Gastrocnemius medialis (tissue), 4 donors: ENCODE measurements around the gene TPD52L1.

Source experiments
- CTCF ChIP-seq, 5 experiments: fragments of 450-650 bp in 3 of 5; fragments of 200-600 bp in 2 of 5; sonication (generic) in 2 of 5; IDR thresholded peaks in 4 of 5; conservative IDR thresholded peaks in 1 of 5; 1 replicate in 4 of 5; 2 replicates in 1 of 5; pipeline ENCODE4 v1.5.1; 2016 to 2019; ENCODE audit warnings: antibody characterized with exemption in 5 of 5, mild to moderate bottlenecking in 3 of 5, moderate library complexity in 3 of 5
- POLR2A ChIP-seq, 2 donors: fragments of 450-650 bp; IDR thresholded peaks; one replicate each; pipeline ENCODE4 v1.6.1; 2017; ENCODE audit warnings: antibody characterized with exemption in 2 of 2, mild to moderate bottlenecking in 2 of 2, moderate library complexity in 2 of 2

DNA sequence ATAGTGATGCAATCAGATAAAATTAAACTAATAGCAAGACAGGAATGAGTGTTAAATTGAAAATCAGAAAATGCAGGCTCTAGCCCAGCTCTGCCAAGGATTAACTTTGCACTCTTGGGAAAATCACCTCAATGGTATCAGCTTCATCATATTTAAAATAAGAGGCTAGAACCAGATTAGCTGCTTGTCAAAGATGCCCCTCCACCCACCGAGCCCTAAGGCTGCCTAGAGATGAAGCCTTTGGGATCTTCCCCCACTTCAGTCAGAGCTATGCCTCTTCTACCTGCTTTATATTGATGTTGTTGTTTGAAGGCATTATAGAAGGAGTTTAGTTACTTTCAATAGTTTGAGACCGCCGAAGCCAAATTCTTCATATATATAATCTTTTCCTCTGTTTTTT is 100.7 kb downstream of the TPD52L1 start:
- TF ChIP-seq CTCF (IDR thresholded peaks at IDR 0.05 in 4 of 5, conservative IDR thresholded peaks at IDR 0.05 in 1 of 5) (no peak), POLR2A (IDR thresholded peaks at IDR 0.05) (no peak)
